ENCODE measurements around the gene DNAL1. TPM values are rescaled to one million over a fixed set of nuclear protein-coding genes. Genes with fewer than 3 reads are reported as not detected.

Gene DNAL1
- total RNA-seq, 1 experiment from 2014 or later = 14.3 TPM

GRCh38 chr14:73634011-73634833, 10.6 kb upstream of the DNAL1 start:
- DNase-seq (ENCODE audit: low spot score) = peak; percentile 92
- Mint-ChIP-seq H3K27me3 (ENCODE audit: low read depth) (peaks cover 2% of the 10 kb centered on the region; the same call in 1 of the 2 replicates), H3K9me3 (no peaks in the 10 kb centered on the region), H3K4me3 (peak overlapping the region; percentile 77), H3K27ac (peak overlapping the region; percentile 78), H3K36me3 (no peaks in the 10 kb centered on the region), H3K4me1 (peaks cover 12% of the 10 kb centered on the region)
- peak; percentile 84 for ATAC-seq
- ChIA-PET CTCF (interaction anchor here (0.6 to 3.6 kb wide), 15 partner anchors 10 to 402 kb away, joined by 3 to 66 read pairs (median 4); partner anchors contain the start of genes ACOT2 and ACOT6), POLR2A (interaction anchor here (0.6 to 1.1 kb wide), 7 partner anchors 11 to 1160 kb away, joined by 3 to 4 read pairs (median 3); partner anchors contain the start of genes ACOT6 and DNAL1)
- TF ChIP-seq OVOL2 (CRISPR knock-in tag; IDR thresholded peaks at IDR 0.05; ENCODE audit: borderline replicate concordance) = no peak
- no peak for TF ChIP-seq NR3C1 (CRISPR knock-in tag; conservative IDR thresholded peaks at IDR 0.05; ENCODE audit: low read depth)
- TF ChIP-seq CREM (CRISPR knock-in tag; IDR thresholded peaks at IDR 0.05) = 0 out of 2 replicates have a peak, but pooled peaks have one; percentile 63
- no peak for TF ChIP-seq ZNF416 (CRISPR knock-in tag; IDR thresholded peaks at IDR 0.05)
- no peak for TF ChIP-seq ZNF232 (CRISPR knock-in tag; IDR thresholded peaks at IDR 0.05)
- TF ChIP-seq ZSCAN18 (CRISPR knock-in tag; IDR thresholded peaks at IDR 0.05) = no peak
- peak; percentile 87 for TF ChIP-seq MAX (CRISPR knock-in tag; IDR thresholded peaks at IDR 0.05)
- TF ChIP-seq TP53 (CRISPR knock-in tag; IDR thresholded peaks at IDR 0.05) = peak; percentile 74; the same call in 1 of the 2 replicates
- no peak for TF ChIP-seq ZNF425 (CRISPR knock-in tag; conservative IDR thresholded peaks at IDR 0.05)
- TF ChIP-seq IRF2 (CRISPR knock-in tag; IDR thresholded peaks at IDR 0.05; ENCODE audit: borderline replicate concordance, low read depth) = no peak
- TF ChIP-seq CDX4 (CRISPR knock-in tag; IDR thresholded peaks at IDR 0.05; ENCODE audit: borderline replicate concordance) = no peak
- peak; percentile 29; the same call in 1 of the 2 replicates for TF ChIP-seq NFE2L1 (CRISPR knock-in tag; IDR thresholded peaks at IDR 0.05)
- no peak; the same call in none of the 2 replicates for TF ChIP-seq USF1 (CRISPR knock-in tag; IDR thresholded peaks at IDR 0.05)
- TF ChIP-seq FOXP1 (CRISPR knock-in tag; IDR thresholded peaks at IDR 0.05; ENCODE audit: borderline replicate concordance) = 0 out of 2 replicates have a peak, but pooled peaks have one; percentile 14
- TF ChIP-seq MLX (CRISPR knock-in tag; IDR thresholded peaks at IDR 0.05) = no peak
- no peak for TF ChIP-seq ZNF423 (CRISPR knock-in tag; IDR thresholded peaks at IDR 0.05)
- TF ChIP-seq ZMAT4 (CRISPR knock-in tag; IDR thresholded peaks at IDR 0.05) = no peak
- TF ChIP-seq AFF4 (CRISPR knock-in tag; IDR thresholded peaks at IDR 0.05; ENCODE audit: borderline replicate concordance) = peak; percentile 86
- no peak for TF ChIP-seq ATF1 (CRISPR knock-in tag; IDR thresholded peaks at IDR 0.05)
- TF ChIP-seq ZBTB21 (CRISPR knock-in tag; IDR thresholded peaks at IDR 0.05; ENCODE audit: borderline replicate concordance) = peak; percentile 81
- peak; percentile 77; the same call in 1 of the 2 replicates for TF ChIP-seq STAT6 (CRISPR knock-in tag; conservative IDR thresholded peaks at IDR 0.05; ENCODE audit: low read depth)
- peak; percentile 23; the same call in 1 of the 2 replicates for TF ChIP-seq ESRRA (CRISPR knock-in tag; IDR thresholded peaks at IDR 0.05; ENCODE audit: borderline replicate concordance)
